Measurements from ENCODE around the gene ALKBH4. TPM values are rescaled to one million over a fixed set of nuclear protein-coding genes. Genes with fewer than 3 reads are reported as not detected.

Gene ALKBH4
- total and polyA plus RNA-seq, 2 of the 4 experiments (the other 2 are of a cell fraction) = 6.1 to 7.4 TPM

DNA sequence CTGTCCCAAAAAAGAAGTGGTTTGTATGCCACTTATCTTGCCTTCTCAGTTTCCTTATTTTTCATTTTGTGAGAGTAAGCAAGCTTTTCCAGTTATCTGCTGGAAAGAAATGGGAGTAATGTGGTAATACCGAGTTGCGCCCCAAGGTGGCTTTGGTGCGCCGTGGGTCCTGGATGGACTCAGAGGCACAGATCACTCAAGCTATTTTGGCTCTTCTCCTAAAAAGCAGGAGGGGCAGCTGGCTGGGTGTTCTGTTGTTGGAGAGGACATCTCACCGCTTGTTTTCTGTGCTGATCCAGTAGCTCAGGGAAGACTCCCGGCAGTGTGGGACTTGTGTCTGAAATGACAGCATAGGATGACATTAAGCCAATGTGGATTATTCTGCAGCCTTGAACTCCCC is 52.1 kb downstream of the ALKBH4 start:
- no peak overlapping the region for H3K23ac ChIP-seq (ENCODE audit: low read depth, low read length)
- DNase-seq (peak; percentile 13), ATAC-seq (ENCODE audit: low read depth) (no peak)
- TF ChIP-seq BHLHE40 (IDR thresholded peaks at IDR 0.05; ENCODE audit: low read depth, low read length) (no peak), SMC3 (IDR thresholded peaks at IDR 0.05; ENCODE audit: low read depth, low read length) (peak; percentile 27; the same call in 1 of the 2 replicates), RAD21 (IDR thresholded peaks at IDR 0.05; ENCODE audit: low read length) (peak; percentile 23; the same call in 1 of the 2 replicates), CTCF (conservative IDR thresholded peaks at IDR 0.05; ENCODE audit: low read depth, low read length) (peak; percentile 19; the same call in 1 of the 2 replicates)
- TF ChIP-seq, protein P1, sequence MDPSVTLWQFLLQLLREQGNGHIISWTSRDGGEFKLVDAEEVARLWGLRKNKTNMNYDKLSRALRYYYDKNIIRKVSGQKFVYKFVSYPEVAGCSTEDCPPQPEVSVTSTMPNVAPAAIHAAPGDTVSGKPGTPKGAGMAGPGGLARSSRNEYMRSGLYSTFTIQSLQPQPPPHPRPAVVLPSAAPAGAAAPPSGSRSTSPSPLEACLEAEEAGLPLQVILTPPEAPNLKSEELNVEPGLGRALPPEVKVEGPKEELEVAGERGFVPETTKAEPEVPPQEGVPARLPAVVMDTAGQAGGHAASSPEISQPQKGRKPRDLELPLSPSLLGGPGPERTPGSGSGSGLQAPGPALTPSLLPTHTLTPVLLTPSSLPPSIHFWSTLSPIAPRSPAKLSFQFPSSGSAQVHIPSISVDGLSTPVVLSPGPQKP (IDR thresholded peaks at IDR 0.05; ENCODE audit: borderline replicate concordance, low read depth, low read length) = no peak
- peaks cover 3% of the 10 kb centered on the region; the same call in 1 of the 2 replicates for H3K9me1 ChIP-seq (ENCODE audit: insufficient read depth, low read length)
- H4K20me1 ChIP-seq (ENCODE audit: insufficient read depth, low read length) = peaks cover 13% of the 10 kb centered on the region
- no peaks in the 10 kb centered on the region for H3K27me3 ChIP-seq (ENCODE audit: control insufficient read depth, insufficient read depth, low read length)
- H2AFZ ChIP-seq (replicated peaks; ENCODE audit: low read length, poor library complexity) = no peak overlapping the region
- ChIA-PET CTCF (interaction anchor here (1.7 kb wide), 1 partner anchor 8 kb away, joined by 5 read pairs; no protein-coding TSS in a partner anchor), POLR2A (ENCODE audit: unreplicated experiment) (no interaction called here)
- no peak overlapping the region for H2BK120ac ChIP-seq (ENCODE audit: low read depth, low read length)
- no peak overlapping the region for H4K8ac ChIP-seq (ENCODE audit: low read depth in 2 of 2, low read length in 2 of 2)
- no peak overlapping the region for H3K27ac ChIP-seq (ENCODE audit: insufficient read depth, low read length)
- no peak overlapping the region for H2AK5ac ChIP-seq (ENCODE audit: low read depth, low read length)
- no peak overlapping the region for H2BK20ac ChIP-seq (ENCODE audit: low read depth, low read length)
- no peak overlapping the region for H4K91ac ChIP-seq (ENCODE audit: insufficient read depth, low read depth, low read length)
- intact Hi-C loops (cut with micrococcal nuclease) = no loop called here
- H3K56ac ChIP-seq (ENCODE audit: extremely low read depth, insufficient read depth, low read length) = no peak overlapping the region
- in situ Hi-C loops (cut with MboI; ENCODE audit: low sequenced_read_pairs) = no loop called here
- H2AK9ac ChIP-seq (replicated peaks; ENCODE audit: low read depth, low read length, poor library complexity) = no peak overlapping the region
- H3K79me1 ChIP-seq (ENCODE audit: low read depth in 1 of 2, low read length in 2 of 2) = peaks cover 32 to 67% of the 10 kb centered on the region in 2 experiments
- H3K4ac ChIP-seq (ENCODE audit: low read depth, low read length) = no peak overlapping the region
- H3K9ac ChIP-seq (ENCODE audit: low read depth, low read length) = no peak overlapping the region
- WGBS, 2 experiments (ENCODE audit: extremely low coverage in 2 of 2, insufficient read length in 1 of 2) = no CpG with 5 or more reads among the region's 6 CpGs
- no peak overlapping the region for H3K4me2 ChIP-seq (ENCODE audit: low read depth, low read length)
- no peak overlapping the region for H4K5ac ChIP-seq (ENCODE audit: low read depth, low read length)
- H3K4me1 ChIP-seq (ENCODE audit: control insufficient read depth, insufficient read depth, low read length) = no peaks in the 10 kb centered on the region
- H3K14ac ChIP-seq (replicated peaks; ENCODE audit: low read depth, low read length) = no peak overlapping the region
- H3K9me3 ChIP-seq (ENCODE audit: control insufficient read depth, insufficient read depth, low read length) = no peaks in the 10 kb centered on the region
- H2BK5ac ChIP-seq (ENCODE audit: low read depth, low read length, poor library complexity, severe bottlenecking) = no peak overlapping the region
- peaks cover 55% of the 10 kb centered on the region for H3K36me3 ChIP-seq (ENCODE audit: control insufficient read depth, insufficient read depth, low read length)
- H3K4me3 ChIP-seq (ENCODE audit: insufficient read depth, low read depth, low read length) = no peak overlapping the region
- H2BK15ac ChIP-seq (ENCODE audit: low read depth, low read length) = no peak overlapping the region
- dilution Hi-C loops (cut with HindIII; ENCODE audit: low sequenced_read_pairs, unreplicated experiment) = no loop called here
- BruUV-seq (replicated peaks) = no TSS peak
- H3K18ac ChIP-seq (ENCODE audit: low read depth, low read length) = no peak overlapping the region
